ENCODE measurements around the gene TPTE2. TPM values are rescaled to one million over a fixed set of nuclear protein-coding genes. Genes with fewer than 3 reads are reported as not detected.
"Not testable (repeated sequence)": the region's sequence is repeated elsewhere in the genome, so short reads cannot be mapped to it uniquely, and the experiment has no call there.

TPTE2 gene
- total RNA-seq, 1 donor from 2014 or later: not detected

DNA sequence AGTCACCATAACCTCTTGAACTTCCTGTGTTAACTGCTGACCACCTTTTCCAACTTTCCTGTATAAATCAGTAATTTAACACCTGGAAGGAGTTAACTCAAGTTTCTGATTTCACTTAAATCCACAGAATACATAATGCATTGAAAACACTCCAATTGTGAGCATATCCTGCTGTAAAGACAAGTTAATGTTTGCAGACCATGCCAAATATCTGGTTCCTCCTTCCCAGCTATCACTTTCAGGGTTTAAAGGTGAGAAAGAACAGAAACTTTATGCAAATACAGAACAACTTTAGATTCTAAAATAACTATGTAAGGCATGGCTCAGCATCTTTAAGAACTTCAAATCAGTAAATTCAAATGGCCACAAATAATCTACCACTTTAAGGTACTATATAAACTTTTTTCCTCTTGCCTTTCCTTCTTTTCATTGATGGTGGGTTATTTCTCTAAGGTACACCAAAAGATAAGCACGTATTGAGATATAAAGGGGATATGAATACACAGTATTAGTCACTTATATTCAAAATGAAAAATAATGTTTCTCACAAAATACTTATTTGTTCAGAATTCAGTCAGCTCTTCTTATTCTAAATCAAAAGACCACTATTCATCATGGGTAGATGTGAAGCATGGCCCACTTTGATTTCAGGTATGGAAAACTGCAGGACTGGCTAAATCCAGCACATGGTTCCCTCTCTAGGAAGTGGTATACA, 6.6 kb upstream of the TPTE2 start:
- DNase-seq (ENCODE audit: low read depth, low spot score): no peak

- no peak for DNase-seq (ENCODE audit: low read depth, low spot score)
Observed at GRCh38 chr13:19561585-19561984, 253 bp upstream of the TPTE2 start.

DNA sequence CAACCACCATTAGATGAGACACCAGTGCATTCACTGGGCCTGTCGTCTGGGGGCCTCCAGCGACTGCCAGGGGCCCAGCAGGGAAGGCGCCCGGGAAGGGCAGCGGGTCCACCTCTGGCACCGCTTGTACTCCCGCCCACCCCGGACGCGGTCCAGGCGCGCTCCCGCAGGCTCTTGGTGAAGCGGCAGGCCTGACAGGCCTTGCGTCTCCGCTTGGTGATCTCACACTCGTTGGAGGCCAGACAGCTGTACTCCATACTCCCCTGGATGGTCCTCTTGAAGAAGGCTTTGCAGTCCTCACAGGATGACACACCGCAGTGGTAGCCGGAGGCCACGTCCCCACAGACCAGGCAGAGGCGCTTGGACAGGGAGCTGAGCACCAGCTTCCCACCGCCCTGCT, 660 bp downstream of the TPTE2 start:
- not testable (repeated sequence) for DNase-seq (ENCODE audit: low read depth, low spot score)

DNA sequence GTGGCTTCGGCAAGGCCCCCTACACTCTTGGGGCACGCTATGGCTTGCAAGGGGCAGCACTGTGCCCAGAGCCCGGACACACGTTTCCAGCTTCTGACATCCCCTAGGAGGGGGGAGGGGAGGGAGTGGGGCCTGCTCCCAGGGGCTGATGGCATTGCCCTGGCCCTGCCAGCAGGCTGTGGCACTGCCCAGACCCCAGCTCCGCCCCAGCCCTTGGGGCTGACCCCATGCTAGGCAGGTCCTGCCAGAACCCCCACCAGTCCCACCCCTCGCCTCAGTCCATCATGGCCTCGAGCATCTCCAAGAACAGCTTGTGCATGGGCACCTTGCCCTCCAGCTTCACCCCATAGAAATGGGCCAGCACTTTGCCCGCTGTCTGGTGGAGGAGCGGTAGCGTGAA, 1.6 kb downstream of the TPTE2 start:
- DNase-seq (ENCODE audit: low read depth, low spot score): not testable (repeated sequence)

DNA sequence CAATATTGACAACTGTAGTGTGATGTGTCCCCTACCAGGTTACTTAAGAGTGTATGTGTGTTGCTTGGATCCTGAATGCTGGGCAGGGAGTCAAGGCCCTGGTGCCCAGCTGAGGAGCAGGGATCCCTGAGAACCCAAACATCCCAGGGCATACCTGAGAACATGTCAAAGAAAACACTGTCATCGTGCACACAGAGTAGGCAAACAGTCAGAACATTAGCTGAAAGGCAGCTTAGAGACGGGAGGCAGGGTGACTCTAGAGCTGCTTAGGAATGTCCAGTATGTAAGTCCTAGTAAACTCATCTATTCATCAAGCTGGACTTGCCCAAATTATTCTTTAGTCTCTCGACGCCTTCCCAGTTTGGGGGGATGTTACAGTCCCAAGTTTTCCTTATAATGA, 4.0 kb downstream of the TPTE2 start:
- not testable (repeated sequence) for DNase-seq (ENCODE audit: low read depth, low spot score)

DNA sequence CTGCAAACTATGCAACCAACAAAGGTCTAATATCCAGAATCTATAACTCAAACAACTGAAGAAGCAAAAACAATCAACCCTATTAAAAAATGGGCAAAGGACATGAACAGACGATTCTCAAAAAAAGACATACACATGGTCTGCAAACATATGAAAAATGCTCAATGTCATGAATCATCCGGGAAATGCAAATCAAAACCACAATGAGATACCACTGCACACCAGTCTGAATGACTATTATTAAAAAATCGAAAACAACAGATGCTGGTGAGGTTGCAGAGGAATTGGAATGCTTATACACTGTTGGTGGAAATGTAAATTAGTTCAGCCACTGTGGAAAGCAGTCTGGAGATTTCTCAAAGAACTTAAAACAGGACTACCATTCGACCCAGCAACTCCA, 12.1 kb downstream of the TPTE2 start:
- not testable (repeated sequence) for DNase-seq (ENCODE audit: low read depth, low spot score)

DNA sequence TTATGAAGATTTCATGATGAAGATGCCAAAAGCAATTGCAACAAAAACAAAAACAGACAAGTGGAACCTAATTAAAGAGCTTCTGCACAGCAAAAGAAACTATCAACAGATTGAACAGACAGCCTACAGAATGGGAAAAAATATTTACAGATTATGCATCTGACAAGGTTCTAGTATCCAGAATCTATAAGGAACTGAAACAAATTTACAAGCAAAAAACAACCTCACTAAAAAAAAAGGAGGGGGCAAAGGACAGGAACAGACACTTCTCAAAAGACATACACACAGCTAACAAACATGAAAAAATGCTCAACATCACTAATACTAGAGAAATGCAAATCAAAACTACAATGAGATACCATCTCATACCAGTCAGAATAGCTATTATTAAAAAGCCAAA, 35.7 kb downstream of the TPTE2 start:
- not testable (repeated sequence) for DNase-seq (ENCODE audit: low read depth, low spot score)

- DNase-seq (ENCODE audit: low read depth, low spot score): no peak
Observed at GRCh38 chr13:19519049-19519448, 42.3 kb downstream of the TPTE2 start.

- not testable (repeated sequence) for DNase-seq (ENCODE audit: low read depth, low spot score)
Observed at GRCh38 chr13:19507623-19508022, 53.7 kb downstream of the TPTE2 start.

DNA sequence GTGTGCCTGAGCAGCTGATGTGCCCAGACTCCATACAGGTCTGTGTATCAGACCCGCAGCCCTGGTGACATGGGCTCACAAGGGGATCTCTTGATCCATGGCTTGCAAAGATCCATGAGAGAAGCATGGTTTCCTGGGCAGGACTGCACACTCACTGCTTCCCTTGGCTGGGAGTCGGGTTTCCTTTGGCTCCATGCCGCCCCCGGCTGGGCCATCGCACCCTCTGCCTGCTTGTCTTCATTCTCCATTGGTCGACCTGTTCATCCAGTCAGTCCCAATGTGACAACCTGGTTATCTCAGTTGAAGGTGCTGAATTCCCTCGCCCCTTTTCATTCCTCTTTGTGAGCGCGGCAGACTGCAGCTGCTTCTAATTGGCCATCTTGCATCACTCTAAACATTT, 101.2 kb downstream of the TPTE2 start:
- not testable (repeated sequence) for DNase-seq (ENCODE audit: low read depth, low spot score)

GRCh38 chr13:19439056-19439686, 122.2 kb downstream of the TPTE2 start:
- not testable (repeated sequence) for DNase-seq (ENCODE audit: low read depth, low spot score)

GRCh38 chr13:19437780-19438179, 123.6 kb downstream of the TPTE2 start:
- DNase-seq (ENCODE audit: low read depth, low spot score): not testable (repeated sequence)

DNA sequence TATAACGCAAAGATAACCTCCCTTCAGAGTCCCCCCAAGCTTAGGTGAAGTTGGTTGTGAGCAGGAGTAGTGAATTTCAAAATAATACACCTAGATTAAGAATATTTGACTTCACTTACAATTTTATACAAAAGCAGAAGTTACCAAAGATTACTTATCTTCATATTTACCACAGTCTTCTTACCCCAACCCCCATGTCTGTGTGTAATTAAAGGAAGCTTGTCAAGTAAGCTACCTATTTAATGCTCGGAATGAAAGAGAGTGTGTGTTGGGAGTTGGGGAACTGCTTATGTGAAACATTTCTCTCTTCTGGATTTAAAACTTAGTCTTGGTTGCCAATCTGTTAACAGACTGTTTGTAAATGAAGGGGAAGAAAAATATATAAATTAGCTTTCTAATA, 139.1 kb downstream of the TPTE2 start:
- DNase-seq (ENCODE audit: low read depth, low spot score): not testable (repeated sequence)

GRCh38 chr13:19412494-19412893, 148.8 kb downstream of the TPTE2 start:
- not testable (repeated sequence) for DNase-seq (ENCODE audit: low read depth, low spot score)

DNA sequence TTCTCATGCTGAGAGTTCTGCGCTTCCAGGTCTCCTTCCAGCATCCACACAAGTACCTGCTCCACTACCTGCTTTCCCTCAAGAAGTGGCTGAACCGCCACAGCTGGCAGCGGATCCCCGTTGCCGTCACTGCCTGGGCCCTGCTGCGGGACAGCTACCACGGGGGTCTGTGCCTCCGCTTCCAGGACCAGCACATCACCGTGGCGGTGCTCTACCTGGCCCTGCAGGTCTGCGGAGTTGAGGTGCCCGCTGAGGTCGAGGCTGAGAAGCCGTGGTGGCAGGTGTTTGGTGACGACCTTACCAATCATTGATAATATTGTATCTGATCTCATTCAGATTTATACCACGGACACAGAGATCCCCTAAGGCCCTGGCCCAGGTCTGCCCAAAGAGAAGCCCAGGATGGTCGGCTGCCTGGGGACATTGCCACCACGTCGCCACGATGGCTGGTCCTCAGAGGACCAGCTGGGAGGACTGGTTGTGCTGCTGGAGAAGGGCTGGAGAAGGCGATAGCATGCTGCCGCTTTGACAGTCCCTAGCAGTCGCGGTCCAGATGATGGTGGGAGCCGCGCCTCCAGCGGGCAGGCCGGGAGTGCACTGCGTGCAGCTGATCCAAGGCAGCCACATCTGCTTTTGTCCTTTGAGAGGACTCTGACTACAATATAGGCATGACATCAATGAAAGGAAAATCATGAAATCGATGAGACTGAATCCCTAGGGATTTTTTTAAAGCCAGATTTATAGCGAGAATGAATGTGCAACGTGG, 178.4 kb downstream of the TPTE2 start:
- DNase-seq (ENCODE audit: low read depth, low spot score): not testable (repeated sequence)

DNA sequence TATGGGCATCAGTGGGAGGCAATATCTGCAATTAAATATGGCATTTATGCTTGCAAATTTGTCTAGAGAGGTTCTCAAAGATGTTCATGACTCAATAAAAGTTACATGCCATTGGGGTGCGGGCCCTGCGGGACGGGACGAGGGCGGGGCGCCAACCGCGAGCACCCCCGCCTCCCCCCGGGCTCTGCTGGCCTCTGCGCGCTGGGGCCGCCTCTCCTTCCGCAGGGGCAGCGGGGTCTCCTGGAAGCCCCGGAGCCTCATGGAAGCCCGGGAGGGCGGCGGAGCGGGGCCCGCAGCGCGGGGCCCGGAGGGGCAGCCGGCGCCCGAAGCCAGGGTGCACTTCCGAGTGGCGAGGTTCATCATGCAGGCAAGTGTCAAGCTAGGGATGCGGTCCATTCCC, 179.2 kb downstream of the TPTE2 start:
- no peak for DNase-seq (ENCODE audit: low read depth, low spot score)

Other genes starting within 250 kb of the TPTE2 start
- gene MPHOSPH8, start 72.1 kb upstream of the TPTE2 start, total RNA-seq: 14.1 and 18.7 TPM in 2 replicates
- 79.7 and 86.8 TPM in 2 replicates for gene PSPC1, start 221.4 kb upstream of the TPTE2 start, total RNA-seq